GM18867 (cell line): ENCODE measurements around the gene ARMH3.

Experiments used
- ATAC-seq: cut with Tn5 transposase; IDR thresholded peaks from one replicate; pipeline ENCODE4 v1.9.1; 2021; ENCODE audit warnings: mild to moderate bottlenecking, moderate library complexity; ENCODE audit not compliant: unreplicated experiment

The ARMH3 gene

GRCh38 chr10:101940916-101941315 is 115.1 kb downstream of the ARMH3 start:
- ATAC-seq: no peak

- no peak for ATAC-seq
Measured at GRCh38 chr10:101939729-101940128, 116.2 kb downstream of the ARMH3 start.

- no peak for ATAC-seq
Measured at GRCh38 chr10:101939008-101939648, 116.8 kb downstream of the ARMH3 start.

- no peak for ATAC-seq
Measured at GRCh38 chr10:101938305-101939007, 117.5 kb downstream of the ARMH3 start.

- ATAC-seq: no peak
Measured at GRCh38 chr10:101935431-101935830, 120.5 kb downstream of the ARMH3 start.

DNA sequence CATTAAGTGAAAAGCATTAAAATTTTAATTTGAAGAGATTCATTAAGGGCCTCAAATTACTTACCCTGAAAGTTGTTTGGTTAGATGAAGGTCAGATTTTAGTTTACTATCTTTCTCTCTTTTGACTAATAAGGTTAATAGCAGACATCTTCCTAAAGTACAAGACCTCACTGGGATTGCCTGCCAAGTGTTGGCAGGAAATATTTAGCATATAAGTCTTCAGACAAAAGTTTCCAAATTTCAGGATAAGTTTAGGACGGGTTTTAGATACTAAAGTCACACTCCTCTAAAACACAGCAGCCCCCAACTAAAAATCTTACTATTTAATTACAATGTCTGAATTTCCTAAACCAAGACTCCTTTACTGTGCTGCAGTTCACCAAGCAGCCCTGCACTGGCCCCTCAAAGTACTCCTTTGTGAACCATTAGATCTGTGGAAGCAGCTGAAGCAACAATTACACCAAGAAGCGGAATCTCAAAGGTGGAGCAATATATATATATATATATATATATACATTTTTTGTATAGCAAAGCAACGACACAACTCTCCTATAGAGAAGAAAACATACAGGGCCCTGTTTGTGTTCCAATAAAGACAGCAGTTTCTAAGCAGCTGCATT is 121.2 kb downstream of the ARMH3 start:
- no peak for ATAC-seq

DNA sequence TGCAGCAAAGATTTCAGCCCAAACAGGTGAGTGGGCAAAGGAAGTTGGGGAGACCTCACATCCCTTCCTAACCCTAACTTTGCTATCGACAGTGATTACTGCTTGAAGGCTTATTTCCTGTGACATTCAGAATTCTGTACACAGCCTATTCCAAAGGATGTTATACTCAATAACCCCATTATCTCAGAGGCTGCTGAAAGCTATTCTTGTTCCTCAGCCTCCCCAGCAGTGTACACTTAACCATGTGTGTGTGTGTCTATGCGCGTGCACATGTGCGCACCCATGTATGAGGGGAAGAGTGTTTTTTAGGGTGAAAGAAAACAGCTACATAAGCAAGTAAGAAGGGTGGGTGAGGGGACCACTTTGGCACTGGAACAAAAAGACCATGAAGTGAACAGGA is 122.0 kb downstream of the ARMH3 start:
- ATAC-seq: no peak

GRCh38 chr10:101932183-101932582 is 123.8 kb downstream of the ARMH3 start:
- ATAC-seq: no peak

DNA sequence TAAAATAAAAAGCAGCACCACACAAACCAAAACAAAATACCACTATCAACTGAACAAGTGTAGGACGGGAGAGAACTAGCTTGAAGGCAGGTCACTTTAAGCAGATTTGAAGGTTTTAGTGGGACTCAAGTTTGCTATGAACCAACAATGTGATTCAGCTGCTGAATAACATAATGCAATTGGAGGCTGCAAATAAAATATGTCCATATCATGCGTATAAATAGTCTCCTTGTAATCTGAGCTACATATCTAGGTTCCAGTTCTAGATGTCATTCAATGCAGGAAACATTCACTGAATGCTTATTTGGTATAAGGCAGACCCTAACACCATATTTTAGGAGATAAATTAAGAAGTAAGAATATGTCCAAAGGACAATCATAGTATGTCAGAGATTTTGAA is 130.9 kb downstream of the ARMH3 start:
- ATAC-seq: no peak

DNA sequence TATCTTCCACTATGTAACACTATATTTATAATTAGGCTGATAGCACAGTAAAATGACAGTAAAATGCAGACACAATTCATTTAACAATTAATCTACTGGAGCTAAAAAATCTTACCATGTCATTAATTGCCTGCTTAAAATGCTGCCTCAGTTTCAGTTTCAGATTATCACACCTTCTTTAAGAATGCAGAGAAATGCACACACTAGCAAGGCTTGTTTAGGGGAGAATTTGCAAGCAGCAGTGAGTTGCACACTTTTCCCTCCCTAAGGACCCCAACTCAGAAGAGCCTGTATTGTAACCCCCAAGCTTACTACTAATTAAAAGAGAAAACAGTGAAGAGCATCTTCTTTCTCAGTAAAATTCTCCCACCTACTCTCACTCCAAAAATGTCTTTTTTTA is 132.7 kb downstream of the ARMH3 start:
- ATAC-seq: no peak

DNA sequence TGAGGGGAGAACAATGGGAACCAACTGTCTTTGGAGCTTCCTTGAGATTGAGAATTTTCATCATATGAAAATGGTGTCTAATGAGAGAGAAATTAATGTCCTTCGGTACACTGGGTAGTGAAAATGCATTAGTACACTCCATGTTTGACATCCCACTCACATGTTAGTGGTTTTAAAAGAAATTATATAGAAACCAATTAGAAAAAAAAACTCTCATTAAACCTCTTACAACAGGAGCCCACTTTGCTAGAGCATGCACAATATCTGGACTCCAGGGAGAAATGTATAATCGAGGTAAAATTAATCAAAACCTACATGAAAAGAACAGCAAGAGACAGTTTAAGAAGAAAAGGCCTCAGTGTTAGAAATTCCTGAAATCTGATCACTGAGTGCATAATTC is 133.1 kb downstream of the ARMH3 start:
- no peak for ATAC-seq

DNA sequence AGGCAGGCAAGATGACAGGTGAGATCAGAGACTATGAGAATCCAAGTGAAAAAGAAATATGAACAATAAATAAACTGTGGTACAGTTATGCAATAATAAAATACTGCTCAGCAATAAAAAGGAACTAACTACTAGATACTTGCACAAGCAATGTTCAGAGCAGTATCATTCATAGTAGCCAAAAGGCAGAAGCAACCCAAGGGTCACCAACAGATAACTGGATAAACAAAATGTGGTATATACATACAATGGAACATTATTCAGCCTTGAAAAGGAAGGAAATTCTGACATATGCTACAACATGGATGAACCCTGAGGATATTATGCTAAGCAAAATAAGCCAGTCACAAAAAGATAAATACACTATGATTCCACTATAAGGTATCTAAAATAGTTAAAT is 135.4 kb downstream of the ARMH3 start:
- ATAC-seq: no peak

GRCh38 chr10:101919026-101919770 is 136.8 kb downstream of the ARMH3 start:
- no peak for ATAC-seq

DNA sequence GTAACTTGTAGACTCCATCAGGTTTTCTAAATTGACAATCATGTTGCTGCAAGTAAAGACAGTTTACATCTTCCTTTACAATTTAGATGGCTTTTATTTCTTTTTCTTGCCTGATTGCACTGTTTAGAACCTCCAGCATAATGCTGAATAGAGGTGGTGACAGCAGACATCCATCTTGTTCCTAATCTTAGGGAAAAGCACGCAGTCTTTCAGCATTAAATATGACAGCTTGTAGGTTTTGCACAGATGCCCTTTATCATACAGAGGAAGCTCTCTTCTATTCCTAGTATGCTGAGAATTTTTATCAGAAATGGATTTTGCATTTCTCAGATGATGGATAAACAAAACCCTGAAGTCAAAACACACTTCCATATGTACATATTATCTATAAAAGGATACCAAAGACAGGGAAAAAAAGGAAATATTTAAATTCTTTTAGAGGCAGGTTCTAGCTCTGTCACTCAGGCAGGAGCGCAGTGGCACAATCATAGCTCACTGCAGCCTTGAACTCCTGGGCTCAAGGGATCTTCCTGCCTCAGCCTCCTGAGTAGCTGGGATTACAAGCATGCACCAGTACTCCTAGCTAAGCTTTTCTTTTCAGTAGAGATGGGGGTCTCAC is 143.3 kb downstream of the ARMH3 start:
- ATAC-seq: no peak

- ATAC-seq: no peak
Measured at GRCh38 chr10:101906586-101907183, 149.3 kb downstream of the ARMH3 start.

- ATAC-seq: no peak
Measured at GRCh38 chr10:101905251-101905650, 150.7 kb downstream of the ARMH3 start.

DNA sequence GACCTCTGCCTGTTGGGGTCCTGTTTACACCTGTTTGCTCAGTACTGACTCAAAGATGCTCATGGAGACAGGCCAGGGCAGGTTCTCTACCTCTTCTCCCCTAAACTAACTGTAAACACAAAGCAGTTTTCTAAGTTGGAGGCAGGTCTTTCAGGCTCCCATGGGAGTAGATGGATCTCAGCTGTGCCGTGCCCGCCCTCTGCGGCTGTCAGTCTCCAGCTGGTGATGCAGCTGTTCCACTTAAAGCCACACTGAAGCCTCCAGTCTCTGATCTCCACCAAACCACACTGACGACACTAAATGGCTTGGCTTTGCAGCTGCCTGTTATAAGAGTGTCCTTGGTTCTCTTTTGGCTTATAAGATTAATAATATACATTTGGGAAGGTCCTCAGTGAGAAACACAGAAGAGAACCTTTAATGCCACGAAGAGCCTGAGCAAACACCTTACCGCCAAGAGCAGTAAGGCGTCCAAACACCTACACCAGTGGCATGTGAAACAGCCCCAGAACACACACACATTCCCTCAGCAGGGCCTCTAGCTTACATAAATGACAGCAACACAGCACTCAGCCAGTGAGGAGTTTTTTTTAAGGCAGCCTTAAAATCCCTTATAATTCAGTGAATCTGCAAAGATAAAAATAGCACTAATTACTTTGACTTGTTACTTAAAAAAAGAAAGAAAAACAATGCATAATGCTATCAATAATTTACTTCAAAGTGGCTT is 152.0 kb downstream of the ARMH3 start:
- ATAC-seq: peak; percentile 60

GRCh38 chr10:101902820-101903145 is 153.2 kb downstream of the ARMH3 start:
- ATAC-seq: no peak

- ATAC-seq: peak; percentile 43
Measured at GRCh38 chr10:101902032-101902819, 153.7 kb downstream of the ARMH3 start.
